HG03196 (cell line): Measurements from ENCODE around the gene HTR5A.
A peak's percentile ranks its signal among the peaks of the same experiment; 100 is the strongest.
"Not testable (repeated sequence)": the region's sequence is repeated elsewhere in the genome, so short reads cannot be mapped to it uniquely, and the experiment has no call there.

Experiments
- ATAC-seq: cut with Tn5 transposase; IDR thresholded peaks from one replicate; pipeline ENCODE4 v1.9.1; 2021; ENCODE audit not compliant: unreplicated experiment

HTR5A gene

DNA sequence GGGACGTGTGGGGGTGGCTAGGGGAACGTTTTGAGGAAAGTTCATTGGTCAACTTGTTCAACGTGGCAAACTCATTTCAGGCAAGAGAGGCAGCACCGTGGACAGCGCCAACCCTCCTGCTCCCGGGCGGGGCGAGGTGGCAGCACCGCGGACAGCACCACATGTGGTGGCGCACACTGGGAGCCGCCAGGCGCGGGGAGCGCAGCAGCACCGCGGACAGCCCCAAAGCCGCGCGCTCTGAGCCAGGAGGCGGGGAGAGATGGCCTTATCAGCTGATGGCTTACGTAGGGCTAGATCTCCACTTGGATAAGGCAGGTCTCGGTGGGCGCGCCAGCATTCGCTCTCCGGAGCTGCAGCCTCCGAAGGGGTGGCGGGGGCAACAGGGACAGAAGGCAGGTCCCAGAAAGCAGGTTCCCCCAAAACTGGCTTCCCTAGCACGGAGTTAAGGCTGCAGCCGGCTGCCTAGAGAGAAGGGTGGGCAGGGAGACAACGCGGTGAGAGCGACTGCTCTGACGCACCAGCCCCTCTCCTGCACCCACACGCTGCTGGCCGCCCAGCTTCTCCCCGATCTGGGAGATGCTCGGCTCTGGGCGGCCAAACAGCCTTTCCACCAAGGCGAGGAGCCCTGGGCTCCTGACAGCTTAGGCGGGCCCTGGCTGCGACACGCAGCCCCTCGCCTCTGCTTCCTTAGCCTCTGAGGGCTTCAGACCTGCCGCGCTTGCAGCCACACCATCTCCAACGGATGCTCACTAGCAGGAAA is at the start of gene HTR5A:
HTR5A (plus strand) TSS at position 333 of the 760 bp plus-strand sequence. CDS start 576 bp downstream, outside the sequence.
- peak; percentile 66 for ATAC-seq

DNA sequence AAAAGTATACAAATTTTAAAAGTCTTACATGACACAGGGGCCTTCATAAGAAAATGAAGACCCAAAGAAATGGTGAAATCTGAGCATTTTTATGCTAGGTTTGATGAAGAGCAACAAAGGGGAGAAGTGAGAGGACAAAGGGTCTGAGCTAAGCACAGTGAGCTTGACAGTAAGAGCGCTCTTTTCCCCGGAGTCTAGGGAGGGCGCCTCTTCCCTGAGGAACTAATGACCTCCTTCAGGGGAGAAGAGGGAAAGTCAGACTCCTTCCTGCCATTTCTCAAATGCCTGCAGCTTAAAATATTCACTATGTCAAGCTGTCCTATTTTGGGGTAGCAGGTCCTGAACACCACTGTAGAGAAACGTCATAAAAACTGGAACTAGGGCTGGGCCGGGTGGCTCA is 49.1 kb upstream of the HTR5A start:
- ATAC-seq: no peak

DNA sequence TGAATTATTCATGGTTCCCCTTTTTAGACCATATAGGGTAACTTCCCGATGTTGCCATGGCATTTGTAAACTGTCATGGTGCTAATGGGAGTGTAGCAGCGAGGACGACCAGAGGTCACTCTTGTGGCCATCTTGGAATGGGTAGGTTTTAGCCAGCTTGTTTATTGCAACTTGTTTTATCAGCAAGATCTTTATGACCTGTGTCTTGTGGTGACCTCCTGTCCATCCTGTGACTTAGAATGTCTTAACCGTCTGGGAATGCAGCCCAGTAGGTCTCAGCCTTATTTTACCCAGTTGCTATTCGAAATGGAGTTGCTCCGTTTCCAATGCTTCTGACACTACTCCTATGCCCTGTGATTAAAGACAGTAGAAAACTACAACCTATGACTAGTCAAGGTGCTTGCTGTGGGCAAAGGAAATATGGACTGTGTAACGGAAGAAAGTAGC is 48.4 kb upstream of the HTR5A start:
- no peak for ATAC-seq

DNA sequence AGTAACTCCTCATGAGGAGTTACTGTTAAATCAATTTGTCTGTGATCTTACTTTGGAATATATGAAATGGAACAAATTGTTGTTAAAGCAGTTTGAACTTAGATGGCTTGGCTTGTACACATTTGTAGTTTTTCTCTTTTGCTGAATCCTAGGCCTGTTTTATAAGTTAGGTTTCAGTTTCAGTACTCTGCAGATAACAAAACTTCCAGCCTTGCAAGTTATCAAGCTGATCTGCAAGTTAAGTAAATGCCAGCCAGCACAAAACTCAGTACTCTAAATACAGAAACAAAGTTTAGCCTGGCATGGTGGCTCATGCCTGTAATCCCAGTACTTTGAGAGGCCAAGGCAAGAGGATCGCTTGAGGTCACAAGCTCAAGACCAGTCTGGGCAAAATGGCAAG is 42.2 kb upstream of the HTR5A start:
- no peak for ATAC-seq

DNA sequence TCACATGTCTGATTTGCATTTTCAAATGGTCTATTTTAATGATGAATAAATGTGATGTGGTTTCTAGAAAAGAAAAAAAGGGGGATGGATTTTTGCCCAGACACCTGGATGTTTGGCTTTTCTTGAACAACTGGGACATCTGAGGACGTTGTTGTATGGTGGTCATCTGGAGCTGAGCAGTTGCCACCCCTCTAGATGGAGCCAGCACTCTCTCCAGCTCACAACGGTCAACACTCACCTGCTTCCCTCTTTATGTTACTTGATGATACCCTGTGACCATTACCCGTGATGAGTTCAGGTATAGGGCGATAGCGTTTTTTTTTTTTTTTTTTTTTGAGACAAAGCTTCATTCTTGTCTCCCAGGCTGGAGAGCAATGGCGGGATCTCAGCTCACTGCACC is 37.1 kb upstream of the HTR5A start:
- ATAC-seq: no peak

DNA sequence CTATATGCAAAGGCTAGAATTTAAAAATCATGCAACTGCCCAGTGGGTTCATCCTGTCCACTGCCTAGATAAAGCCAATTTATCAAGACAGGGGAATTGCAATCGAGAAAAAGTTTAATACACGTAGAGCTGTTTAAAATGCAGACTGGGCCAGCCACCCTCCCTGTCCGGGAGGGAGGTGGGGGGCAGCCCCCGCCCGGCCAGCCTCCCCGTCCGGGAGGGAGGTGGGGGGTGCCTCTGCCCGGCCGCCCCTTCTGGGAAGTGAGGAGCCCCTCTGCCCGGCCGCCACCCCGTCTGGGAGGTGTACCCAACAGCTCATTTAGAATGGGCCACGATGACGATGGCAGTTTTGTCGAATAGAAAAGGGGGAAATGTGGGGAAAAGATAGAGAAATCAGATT is 35.6 kb upstream of the HTR5A start:
- not testable (repeated sequence) for ATAC-seq

DNA sequence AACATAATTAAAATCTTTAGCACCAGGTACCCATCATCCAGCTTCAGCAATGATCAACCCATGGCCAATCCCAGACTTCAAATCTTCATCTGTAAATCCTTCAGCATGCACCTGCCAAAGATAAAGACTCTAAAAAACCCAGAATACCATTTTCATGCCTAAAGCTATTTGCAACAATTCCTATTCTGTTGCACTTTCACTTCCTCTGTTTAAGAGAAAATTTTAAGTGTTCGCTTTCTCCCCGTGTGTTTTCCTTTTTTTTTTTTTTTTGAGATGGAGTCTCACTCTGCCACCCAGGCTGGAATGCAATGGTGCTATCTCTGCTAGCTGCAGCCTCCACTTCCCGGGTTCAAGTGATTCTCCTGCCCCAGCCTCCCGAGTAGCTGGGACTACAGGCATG is 31.8 kb upstream of the HTR5A start:
- no peak for ATAC-seq

DNA sequence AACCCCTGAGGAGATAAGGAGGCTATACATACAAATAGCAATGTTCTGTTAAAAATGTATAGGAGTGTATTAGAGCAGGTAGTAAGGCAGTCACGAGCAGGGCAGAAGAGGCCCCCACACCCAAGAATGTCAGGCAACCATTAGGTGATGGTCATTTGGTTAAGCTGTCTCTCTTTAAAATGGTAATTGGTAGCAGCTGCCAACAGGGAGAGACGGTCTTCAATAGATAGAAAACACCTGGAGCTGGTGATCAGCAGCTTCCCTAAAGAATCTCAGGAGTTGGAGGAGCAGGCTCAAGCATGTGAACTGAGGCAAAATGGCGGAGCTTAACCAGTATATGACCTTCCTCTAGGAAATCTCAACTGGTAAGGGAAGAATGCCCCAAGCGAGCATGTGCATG is 26.4 kb upstream of the HTR5A start:
- no peak for ATAC-seq

DNA sequence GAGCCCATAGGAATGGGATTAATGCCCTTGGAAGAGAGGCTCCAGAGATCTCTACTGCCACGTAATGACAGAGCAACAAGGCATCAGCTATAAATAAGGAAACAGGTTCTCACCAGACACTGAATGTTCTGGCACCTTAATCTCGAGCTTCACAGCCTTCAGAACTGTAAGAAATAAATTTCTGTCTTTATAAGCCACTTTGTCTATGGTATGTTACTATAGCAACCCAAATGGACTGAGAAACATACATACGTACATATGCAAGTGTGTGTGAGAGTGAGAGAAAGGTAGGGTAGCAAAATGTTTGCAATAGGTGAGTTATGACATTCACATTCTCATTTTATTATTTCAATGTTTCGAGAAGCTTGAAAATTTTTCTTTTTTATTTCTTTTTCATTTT is 22.1 kb upstream of the HTR5A start:
- no peak for ATAC-seq

DNA sequence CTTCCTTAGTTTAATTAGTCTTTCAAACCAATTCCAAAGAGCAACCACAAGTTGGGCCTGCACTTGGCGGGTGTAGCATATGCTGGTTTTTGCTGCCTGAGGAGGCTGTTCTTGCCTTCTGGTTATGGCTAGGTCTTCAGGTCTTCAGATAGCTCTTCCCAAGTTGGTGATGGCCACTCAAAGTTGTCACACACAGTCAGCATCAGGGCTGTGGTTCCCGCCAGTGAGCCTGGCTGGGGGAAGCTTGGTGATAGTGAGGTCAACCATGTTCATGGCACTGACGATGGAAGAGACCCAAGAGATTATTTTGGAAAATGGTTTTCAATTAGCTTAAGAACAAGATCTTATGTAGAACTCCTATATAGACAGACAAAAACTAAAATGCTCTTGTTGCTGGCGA is 18.8 kb upstream of the HTR5A start:
- ATAC-seq: no peak

DNA sequence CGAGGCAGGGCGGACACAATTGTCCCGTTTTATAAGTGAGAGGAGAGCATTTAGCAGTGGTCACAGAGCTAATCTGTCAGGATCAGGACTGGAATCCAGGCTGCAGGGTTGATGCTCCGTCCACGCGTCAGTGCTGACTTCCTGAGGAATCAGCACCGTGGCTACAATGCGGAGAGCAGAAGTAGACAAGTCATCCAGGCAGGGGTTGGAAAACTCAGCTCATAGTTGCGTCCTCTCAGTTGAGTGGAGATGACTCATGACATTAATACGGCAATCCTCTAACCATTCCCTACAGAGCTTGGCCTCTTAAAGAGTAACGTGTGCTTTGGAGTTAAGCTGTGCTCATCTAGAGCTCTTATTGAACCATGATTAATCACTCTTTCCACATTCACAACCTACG is 17.1 kb upstream of the HTR5A start:
- ATAC-seq: no peak

DNA sequence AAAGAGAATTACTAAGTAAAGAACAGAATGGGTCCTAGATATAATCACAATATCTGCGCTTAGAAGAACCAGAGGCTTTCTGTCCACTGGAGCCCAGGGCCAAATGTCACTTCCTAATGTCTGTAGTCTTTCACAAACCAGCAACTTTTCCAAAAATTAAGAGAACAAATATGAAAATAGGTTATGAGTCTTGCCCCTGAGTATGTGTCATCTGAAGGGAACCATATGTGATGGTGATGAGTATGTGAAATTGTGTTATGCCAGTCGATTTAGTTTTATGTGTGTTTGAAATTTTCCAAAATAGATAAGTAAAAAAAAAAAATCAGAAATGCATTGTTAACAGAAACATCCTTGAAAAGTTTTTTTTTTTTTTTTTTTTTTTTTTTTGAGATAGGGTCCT is 15.4 kb upstream of the HTR5A start:
- no peak for ATAC-seq

DNA sequence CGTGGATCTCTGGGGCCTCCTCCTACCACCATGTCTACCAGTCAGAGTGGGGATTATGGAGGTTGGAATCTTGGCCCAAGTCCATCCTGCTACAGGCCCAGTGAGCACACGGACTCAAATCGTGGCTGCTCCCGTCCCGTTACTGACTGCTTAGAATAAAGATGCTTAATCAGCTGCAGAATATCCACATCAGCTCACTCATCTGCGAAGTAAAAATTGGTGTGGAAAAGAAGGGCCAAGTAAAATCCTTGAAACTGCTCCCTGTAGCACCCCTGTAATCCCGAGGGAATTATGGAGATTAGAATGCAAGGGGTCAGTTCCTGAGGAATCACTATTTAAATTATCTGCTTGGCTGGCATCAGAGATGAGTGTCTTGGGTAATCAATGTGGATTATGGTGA is 13.0 kb upstream of the HTR5A start:
- ATAC-seq: no peak

DNA sequence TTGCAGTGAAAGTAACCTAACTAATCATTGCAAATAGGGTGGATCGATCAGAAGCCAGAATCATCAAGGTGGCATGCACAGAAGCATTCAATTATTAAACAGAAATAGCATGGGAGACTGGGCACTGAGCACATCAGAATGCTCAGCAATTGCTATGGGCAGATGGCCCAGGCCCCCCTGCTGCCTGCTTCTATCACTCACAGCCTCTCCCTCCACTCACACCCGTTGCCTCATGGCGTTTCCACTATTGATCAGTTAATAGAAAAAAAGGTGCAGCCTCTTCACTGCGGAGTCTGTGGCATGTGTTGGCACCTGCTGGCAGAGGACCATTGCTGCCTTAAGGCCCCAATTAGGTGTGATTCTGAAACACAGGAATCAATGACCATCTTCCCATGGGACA is 11.2 kb upstream of the HTR5A start:
- ATAC-seq: no peak

DNA sequence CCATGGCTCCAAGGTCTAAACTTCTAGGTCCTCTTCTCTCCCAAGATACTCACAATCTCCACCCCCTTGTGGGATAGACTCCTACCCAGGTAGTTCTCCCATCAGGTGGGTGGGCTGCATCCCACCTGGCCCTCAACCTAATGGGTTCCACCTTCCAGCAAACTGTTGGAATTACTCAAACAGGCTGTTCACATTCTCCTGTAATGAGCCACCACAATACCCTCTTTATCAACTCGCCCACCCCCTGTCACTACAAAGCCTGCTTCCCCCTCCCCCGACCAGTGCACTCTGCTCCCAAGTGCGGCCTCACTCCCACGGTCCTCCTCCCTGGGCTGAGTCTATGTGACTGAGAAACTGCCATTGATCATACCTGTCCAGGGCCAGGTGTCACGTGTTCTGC is 10.4 kb upstream of the HTR5A start:
- no peak for ATAC-seq

DNA sequence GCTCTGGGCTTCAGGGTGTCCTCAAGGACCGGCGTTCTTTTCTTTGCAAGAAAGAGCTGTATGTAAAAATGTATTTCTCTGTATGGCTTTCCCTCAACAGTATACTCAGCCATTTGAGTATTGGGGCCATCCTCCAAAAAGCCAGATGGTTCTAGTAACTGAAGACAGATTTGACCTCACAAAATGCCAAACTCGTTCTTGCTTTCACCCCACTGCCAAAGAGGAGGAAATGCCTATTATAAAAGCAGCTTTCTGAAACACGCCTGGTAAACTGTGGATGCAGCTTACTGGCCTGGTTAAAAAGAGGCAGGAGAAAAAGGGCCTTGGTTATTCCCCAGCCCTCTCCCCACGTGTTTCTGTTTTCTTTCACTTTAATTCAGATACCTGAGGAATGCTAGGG is 7.7 kb upstream of the HTR5A start:
- no peak for ATAC-seq

DNA sequence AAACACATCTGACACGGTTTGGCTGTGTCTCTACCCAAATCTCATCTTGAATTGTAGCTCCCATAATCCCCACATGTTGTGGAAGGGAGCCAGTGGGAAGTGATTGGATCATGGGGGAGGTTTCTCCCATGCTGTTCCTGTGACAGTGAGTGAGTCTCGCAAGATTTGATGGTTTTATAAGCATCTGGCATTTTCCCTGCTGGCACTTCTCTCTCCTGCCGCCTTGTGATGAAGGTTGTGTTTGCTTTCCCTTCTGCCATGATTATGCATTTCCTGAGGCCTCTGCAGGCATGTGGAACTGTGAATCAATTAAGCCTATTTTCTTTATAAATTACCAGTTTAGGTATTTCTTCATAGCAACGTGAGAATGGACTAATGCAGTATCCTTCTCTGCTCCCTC is 5.9 kb upstream of the HTR5A start:
- no peak for ATAC-seq

DNA sequence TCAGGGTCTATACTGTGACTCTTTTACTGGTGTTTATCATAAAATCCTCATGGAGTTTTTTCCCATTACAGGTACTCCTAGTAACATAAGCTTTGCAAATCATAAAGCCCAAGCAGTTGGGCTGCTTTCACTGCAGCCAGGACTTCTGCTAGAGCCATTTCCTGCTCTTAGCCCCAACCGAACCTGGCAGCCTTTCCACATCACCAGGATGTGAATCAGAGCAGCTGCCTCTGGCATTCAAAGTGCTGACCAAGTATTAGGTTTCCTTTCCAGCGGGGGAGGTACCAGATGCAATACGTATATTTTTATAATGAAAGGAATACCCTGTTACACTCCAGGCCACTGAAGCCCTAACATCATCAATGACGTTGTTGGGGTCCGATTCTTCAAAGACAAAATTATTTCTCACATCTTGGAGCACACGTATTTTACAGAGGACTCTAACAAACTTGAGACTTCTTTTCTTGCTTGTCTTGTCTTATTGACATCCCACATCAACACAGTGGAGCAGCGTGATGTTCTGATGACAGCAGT is 3.6 kb upstream of the HTR5A start:
- no peak for ATAC-seq

DNA sequence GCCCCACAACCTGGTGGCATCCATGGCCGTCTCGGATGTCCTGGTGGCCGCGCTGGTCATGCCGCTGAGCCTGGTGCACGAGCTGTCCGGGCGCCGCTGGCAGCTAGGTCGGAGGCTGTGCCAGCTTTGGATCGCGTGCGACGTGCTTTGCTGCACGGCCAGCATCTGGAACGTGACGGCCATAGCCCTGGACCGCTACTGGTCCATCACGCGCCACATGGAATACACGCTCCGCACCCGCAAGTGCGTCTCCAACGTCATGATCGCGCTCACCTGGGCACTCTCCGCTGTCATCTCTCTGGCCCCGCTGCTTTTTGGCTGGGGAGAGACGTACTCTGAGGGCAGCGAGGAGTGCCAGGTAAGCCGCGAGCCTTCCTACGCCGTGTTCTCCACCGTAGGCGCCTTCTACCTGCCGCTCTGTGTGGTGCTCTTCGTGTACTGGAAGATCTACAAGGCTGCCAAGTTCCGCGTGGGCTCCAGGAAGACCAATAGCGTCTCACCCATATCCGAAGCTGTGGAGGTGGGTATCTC is 1.1 kb downstream of the HTR5A start:
- ATAC-seq: no peak

DNA sequence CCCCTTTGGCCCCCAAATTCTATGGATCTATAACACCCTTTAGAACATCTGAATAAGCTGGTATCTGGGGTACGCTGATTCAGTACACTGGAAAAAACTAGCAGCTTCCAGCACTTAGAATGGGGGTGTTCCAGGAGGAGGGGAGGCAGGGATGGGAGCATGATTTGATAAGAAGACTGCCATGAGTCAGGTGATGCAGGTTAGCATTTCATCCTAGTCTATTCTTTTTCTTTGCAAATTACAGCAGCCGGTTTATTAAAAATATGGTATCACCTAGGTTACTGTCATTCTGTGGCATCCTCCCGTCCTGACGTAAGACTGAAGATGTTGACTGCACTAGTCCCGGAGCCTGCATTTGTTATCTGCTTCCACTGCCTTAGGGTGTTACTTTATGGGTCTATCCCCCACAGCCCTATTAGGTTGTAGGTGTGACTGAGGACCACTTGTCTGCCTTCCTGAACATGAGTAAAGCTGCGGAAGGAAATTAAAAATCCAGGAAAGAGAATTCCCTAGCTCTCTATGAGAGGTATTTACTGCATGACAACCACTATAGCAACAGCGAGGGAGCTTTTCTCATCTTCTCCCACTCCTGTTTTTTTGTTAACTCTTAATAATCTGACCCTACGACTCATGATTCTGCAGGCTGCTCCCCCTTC is 1.9 kb downstream of the HTR5A start:
- no peak for ATAC-seq

DNA sequence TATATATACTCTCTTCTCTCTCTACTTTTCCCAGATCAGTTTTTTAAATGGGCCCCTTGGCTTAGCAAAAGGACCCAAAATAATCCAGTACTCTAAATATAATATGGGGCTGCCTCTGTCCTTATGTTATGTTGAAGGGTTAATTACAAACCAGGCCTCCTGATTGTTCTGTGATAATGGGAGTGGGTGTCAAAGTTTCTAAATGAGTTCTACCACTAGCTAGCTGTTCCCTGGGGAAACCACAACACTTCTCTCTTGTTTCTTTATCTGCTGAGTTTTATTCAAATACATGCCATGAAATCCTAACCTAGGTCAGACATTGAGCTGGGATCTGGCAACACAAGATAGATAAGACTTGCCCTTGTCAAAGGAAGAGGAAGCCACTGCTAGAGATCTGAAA is 3.8 kb downstream of the HTR5A start:
- no peak for ATAC-seq

DNA sequence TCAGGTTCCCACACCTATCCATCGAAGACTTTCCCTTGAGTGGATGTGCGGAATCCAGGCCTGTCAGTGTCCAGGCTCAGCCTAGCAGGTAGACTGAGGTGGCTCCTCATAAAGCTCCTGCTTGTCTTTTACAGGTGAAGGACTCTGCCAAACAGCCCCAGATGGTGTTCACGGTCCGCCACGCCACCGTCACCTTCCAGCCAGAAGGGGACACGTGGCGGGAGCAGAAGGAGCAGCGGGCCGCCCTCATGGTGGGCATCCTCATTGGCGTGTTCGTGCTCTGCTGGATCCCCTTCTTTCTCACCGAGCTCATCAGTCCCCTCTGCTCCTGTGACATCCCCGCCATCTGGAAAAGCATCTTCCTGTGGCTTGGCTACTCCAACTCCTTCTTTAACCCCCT is 13.9 kb downstream of the HTR5A start:
- no peak for ATAC-seq
